GM20000 (cell line): Measurements from ENCODE around the gene GDF10.

Experiments
- DNase-seq: peaks from one replicate; pipeline ENCODE4 v3.0.0; 2012; ENCODE audit warnings: low spot score
- TF ChIP-seq, protein P1 (sequence below): IDR thresholded peaks from 2 replicates; pipeline ENCODE4 v1.5.1; 2012; ENCODE audit warnings: mild to moderate bottlenecking, control low read depth; ENCODE audit errors: extremely low read depth, missing control alignments

The GDF10 gene

GRCh38 chr10:47349941-47350371 is 50.0 kb downstream of the GDF10 start:
- TF ChIP-seq, protein P1, sequence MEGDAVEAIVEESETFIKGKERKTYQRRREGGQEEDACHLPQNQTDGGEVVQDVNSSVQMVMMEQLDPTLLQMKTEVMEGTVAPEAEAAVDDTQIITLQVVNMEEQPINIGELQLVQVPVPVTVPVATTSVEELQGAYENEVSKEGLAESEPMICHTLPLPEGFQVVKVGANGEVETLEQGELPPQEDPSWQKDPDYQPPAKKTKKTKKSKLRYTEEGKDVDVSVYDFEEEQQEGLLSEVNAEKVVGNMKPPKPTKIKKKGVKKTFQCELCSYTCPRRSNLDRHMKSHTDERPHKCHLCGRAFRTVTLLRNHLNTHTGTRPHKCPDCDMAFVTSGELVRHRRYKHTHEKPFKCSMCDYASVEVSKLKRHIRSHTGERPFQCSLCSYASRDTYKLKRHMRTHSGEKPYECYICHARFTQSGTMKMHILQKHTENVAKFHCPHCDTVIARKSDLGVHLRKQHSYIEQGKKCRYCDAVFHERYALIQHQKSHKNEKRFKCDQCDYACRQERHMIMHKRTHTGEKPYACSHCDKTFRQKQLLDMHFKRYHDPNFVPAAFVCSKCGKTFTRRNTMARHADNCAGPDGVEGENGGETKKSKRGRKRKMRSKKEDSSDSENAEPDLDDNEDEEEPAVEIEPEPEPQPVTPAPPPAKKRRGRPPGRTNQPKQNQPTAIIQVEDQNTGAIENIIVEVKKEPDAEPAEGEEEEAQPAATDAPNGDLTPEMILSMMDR, result no peak
- DNase-seq, result no peak

GRCh38 chr10:47350671-47351640 is 51.0 kb downstream of the GDF10 start:
- TF ChIP-seq, protein P1, result no peak
- no peak for DNase-seq

GRCh38 chr10:47351899-47352815 is 52.2 kb downstream of the GDF10 start:
- DNase-seq, result no peak
- TF ChIP-seq, protein P1, result no peak

DNA sequence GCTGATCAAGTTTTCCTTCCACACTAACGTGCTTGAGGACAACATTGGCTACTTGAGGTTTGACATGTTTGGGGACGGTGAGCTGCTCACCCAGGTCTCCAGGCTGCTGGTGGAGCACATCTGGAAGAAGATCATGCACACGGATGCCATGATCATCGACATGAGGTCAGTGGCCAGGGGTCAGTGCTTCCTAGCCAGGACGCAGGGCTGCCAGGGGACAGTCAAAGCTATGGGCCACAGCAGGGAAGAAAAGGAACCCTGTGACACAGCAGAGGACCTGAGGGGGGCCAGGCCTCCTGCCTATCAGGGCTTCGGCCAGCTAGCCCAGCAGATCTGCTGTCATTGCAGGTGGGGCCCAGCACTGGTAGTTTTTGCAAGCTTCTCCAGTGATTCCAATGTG is 53.4 kb downstream of the GDF10 start:
- TF ChIP-seq, protein P1, result no peak
- no peak for DNase-seq

DNA sequence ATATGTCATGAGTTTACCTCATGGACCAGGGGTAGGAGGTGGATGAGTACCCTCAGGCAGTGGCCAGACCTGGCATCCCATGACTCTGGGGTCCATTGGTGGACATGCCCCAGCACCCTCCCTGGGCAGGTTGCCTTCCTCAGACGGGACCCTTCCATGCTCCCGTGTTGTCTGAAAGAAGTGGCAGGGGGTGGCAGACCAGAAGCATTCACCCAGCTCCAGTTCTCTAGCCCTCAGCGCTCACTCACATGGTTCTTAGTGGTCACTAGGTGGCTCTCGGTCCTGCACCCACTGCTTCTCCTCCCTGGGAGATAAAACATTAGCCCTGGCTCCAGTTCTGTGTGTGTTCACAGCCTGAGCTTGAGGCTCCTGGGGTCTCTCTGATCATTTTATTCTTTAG is 54.2 kb downstream of the GDF10 start:
- no peak for DNase-seq
- TF ChIP-seq, protein P1, result no peak

DNA sequence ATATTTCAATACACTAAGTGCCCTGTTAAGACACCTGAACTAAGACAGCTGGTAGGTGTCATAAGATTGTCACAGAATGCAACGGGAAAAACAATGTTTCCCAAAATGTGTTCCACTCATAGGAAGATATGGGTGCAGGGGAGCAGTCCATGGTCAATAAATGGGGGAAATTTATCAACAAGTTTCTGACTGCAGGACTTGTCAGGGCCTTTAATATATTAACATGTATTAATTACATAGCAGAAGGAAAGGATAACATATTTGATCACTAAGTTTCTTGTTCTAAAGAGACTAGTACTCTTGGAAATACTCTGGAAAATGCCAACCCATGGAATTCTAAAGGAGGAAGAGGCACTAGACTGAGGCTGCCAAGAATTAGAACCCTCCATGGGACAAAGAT is 54.9 kb downstream of the GDF10 start:
- TF ChIP-seq, protein P1, result no peak
- no peak for DNase-seq
